Fibroblast of lung (primary cell): ENCODE results near the gene RRAS2. TPM values are rescaled to one million over a fixed set of nuclear protein-coding genes. Genes with fewer than 3 reads are reported as not detected.
A peak's percentile ranks its signal among the peaks of the same experiment; 100 is the strongest.

ENCODE experiments used
- DNase-seq, 2 donors: peaks; one replicate each; pipeline versions ENCODE4 v3.0.0 to v3.0.0-alpha.2; 2010; ENCODE audit warnings: low read depth in 2 of 2
- H2AFZ ChIP-seq: 2 replicates; pipeline ENCODE4 v1.5.1; 2012; ENCODE audit warnings: low read length, control low read depth, inconsistent platforms
- H3K27ac ChIP-seq: 2 replicates; pipeline ENCODE4 v1.5.1; 2011; ENCODE audit warnings: low read length, control low read depth; ENCODE audit not compliant: insufficient read depth
- H3K27me3 ChIP-seq: 2 replicates; pipeline ENCODE4 v1.5.1; 2011; ENCODE audit warnings: mild to moderate bottlenecking, low read length; ENCODE audit not compliant: control insufficient read depth, insufficient read depth
- H3K36me3 ChIP-seq: 2 replicates; pipeline ENCODE4 v1.5.1; 2011; ENCODE audit warnings: low read length; ENCODE audit not compliant: control insufficient read depth, insufficient read depth
- H3K4me1 ChIP-seq: 2 replicates; pipeline ENCODE4 v1.5.1; 2011; ENCODE audit warnings: low read length; ENCODE audit not compliant: control insufficient read depth, insufficient read depth; ENCODE audit errors: extremely low read depth
- H3K4me2 ChIP-seq: 2 replicates; pipeline ENCODE4 v1.5.1; 2011; ENCODE audit warnings: low read length, control low read depth; ENCODE audit not compliant: insufficient read depth; ENCODE audit errors: extremely low read depth
- H3K4me3 ChIP-seq, 4 experiments: fragments of 200-600 bp in 1 of 4; sonication (generic) in 1 of 4; replicated peaks in 1 of 4; 2 replicates each; pipeline ENCODE4 v1.5.1; 2011 to 2016; ENCODE audit warnings: low read length in 4 of 4, low read depth in 3 of 4, mild to moderate bottlenecking in 3 of 4, control low read depth in 2 of 4, inconsistent platforms in 1 of 4, mixed read lengths in 1 of 4; ENCODE audit not compliant: insufficient read depth in 1 of 4; ENCODE audit errors: control extremely low read depth in 1 of 4
- H3K79me2 ChIP-seq: 2 replicates; pipeline ENCODE4 v1.5.1; 2012; ENCODE audit warnings: mild to moderate bottlenecking, low read length, inconsistent platforms; ENCODE audit not compliant: control insufficient read depth, insufficient read depth
- H3K9ac ChIP-seq: 2 replicates; pipeline ENCODE4 v1.5.1; 2011; ENCODE audit warnings: mild to moderate bottlenecking, low read length, control low read depth; ENCODE audit not compliant: insufficient read depth
- H3K9me3 ChIP-seq: 2 replicates; pipeline ENCODE4 v1.5.1; 2012; ENCODE audit warnings: low read depth, low read length; ENCODE audit not compliant: control insufficient read depth, insufficient read depth
- H4K20me1 ChIP-seq: 2 replicates; pipeline ENCODE4 v1.5.1; 2011; ENCODE audit warnings: low read length; ENCODE audit not compliant: control insufficient read depth, insufficient read depth; ENCODE audit errors: extremely low read depth
- EZH2 ChIP-seq: IDR thresholded peaks from 2 replicates; pipeline ENCODE4 v1.5.1; 2012; ENCODE audit warnings: low read length, control low read depth, mild to moderate bottlenecking; ENCODE audit errors: missing control alignments
- polyA plus RNA-seq, 2 donors: library from polyadenylated mRNA; depleted of rRNA in 1 of 2; stranded (reverse) in 1 of 2; unstranded in 1 of 2; fragments of >200 nt; gene quantifications; 2 replicates each; pipeline ENCODE4 v1.2.1, GENCODE V29; 2011 to 2012; ENCODE audit warnings: missing spikeins in 1 of 2
- total RNA-seq: library from RNA; depleted of rRNA; stranded (reverse); fragments of >200 nt; gene quantifications from 2 replicates; pipeline ENCODE4 v1.2.1, GENCODE V29; 2014
- TF ChIP-seq, protein P1 (sequence below), 2 donors: IDR thresholded peaks in 1 of 2; conservative IDR thresholded peaks in 1 of 2; 1 replicate in 1 of 2; 2 replicates in 1 of 2; pipeline ENCODE4 v1.5.1; 2011 to 2012; ENCODE audit warnings: low read length in 2 of 2, control low read depth in 1 of 2, inconsistent platforms in 1 of 2, low read depth in 1 of 2, mild to moderate bottlenecking in 1 of 2

The RRAS2 gene
- total and polyA plus RNA-seq, 2 donors (not counting 1 experiment from before 2014, with no cell fraction given), result 160 to 178 TPM

DNA sequence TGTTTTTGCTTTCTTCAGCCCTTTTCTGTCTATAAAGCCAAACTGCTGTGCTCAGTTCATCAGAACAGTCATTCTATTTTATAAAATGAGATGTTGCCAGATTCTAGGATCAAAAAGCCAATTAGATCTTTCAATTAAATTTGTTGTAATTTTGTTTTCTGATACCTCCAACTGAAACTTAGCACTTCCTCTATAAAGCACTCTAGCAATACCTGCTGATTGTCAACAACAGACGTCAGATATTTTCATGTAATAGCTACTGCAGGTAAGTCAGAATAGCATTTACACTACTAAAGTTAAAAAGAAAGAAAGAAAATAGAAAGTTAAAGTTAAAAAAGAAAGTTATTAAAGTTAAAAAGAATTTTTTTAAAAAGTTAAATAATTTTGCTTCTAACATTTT, 19.6 kb downstream of the RRAS2 start:
- H3K79me2 ChIP-seq, result peaks cover 93% of the 10 kb centered on the region
- H3K9me3 ChIP-seq, result no peaks in the 10 kb centered on the region
- no peak overlapping the region for H2AFZ ChIP-seq
- H3K4me3 ChIP-seq, result no peak overlapping the region
- H3K4me1 ChIP-seq, result peaks cover 8% of the 10 kb centered on the region
- H3K27me3 ChIP-seq, result no peaks in the 10 kb centered on the region
- DNase-seq, result no peak
- no peak overlapping the region for H3K27ac ChIP-seq
- no peak overlapping the region for H3K4me2 ChIP-seq
- peaks cover 5% of the 10 kb centered on the region for H4K20me1 ChIP-seq
- no peaks in the 10 kb centered on the region for H3K36me3 ChIP-seq
- no peak overlapping the region for H3K9ac ChIP-seq
- TF ChIP-seq, protein P1, sequence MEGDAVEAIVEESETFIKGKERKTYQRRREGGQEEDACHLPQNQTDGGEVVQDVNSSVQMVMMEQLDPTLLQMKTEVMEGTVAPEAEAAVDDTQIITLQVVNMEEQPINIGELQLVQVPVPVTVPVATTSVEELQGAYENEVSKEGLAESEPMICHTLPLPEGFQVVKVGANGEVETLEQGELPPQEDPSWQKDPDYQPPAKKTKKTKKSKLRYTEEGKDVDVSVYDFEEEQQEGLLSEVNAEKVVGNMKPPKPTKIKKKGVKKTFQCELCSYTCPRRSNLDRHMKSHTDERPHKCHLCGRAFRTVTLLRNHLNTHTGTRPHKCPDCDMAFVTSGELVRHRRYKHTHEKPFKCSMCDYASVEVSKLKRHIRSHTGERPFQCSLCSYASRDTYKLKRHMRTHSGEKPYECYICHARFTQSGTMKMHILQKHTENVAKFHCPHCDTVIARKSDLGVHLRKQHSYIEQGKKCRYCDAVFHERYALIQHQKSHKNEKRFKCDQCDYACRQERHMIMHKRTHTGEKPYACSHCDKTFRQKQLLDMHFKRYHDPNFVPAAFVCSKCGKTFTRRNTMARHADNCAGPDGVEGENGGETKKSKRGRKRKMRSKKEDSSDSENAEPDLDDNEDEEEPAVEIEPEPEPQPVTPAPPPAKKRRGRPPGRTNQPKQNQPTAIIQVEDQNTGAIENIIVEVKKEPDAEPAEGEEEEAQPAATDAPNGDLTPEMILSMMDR (conservative IDR thresholded peaks at IDR 0.05 in 1 of 2, IDR thresholded peaks at IDR 0.05 in 1 of 2; ENCODE audit: low read depth in 1 of 2, low read length in 2 of 2), result no peak
- no peak for TF ChIP-seq EZH2

DNA sequence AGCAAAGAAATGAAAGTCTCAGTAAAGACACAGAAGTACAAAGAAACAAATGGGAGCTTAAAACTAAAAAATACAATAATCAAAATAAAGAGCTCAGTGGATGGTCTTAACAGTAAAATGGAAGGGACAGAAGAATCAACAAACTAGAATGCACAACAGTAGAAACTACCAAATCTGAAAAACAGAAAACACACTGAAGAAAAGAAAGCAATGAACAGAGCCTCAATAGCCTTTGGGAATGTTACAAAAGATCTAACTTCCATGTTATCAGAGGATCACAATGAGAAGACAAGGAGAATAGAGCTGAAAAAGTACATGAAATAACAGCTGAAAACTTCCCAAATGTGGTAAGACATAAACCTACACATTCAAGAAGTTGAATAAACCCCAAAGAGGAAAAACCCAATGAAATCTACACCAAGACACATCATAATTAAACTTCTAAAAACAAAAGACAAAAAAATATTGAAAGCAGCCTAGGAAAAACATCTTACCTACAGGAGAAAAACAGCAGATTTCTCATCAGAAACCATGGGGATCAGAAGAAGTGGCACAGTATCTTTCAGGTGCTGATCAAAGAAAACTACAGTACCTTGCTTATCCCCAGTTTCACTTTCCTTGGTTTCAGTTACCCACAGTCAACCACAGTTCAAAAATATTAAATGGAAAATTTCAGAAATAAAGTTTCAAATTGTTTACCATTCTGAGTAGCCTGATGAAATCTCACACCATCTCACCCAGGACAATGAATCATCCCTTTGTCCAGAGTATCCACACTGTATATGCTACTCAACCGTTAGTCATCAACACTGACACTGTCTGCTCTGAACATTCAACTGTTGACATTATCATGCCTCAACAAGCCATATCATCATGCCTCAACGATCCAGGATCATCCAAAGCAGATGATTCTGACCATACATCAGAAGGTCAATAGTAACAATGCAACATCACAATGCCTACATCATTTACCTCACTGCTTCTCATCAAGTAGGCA, 22.2 kb downstream of the RRAS2 start:
- TF ChIP-seq EZH2, result no peak
- TF ChIP-seq, protein P1 (conservative IDR thresholded peaks at IDR 0.05 in 1 of 2, IDR thresholded peaks at IDR 0.05 in 1 of 2; ENCODE audit: low read depth in 1 of 2, low read length in 2 of 2), result no peak
- Histone ChIP-seq H3K9ac (no peak overlapping the region), H3K36me3 (no peaks in the 10 kb centered on the region), H3K27ac (no peak overlapping the region), H3K9me3 (no peaks in the 10 kb centered on the region), H2AFZ (no peak overlapping the region), H3K4me2 (no peak overlapping the region), H4K20me1 (peaks cover 5% of the 10 kb centered on the region), H3K27me3 (no peaks in the 10 kb centered on the region), H3K79me2 (peaks cover 91% of the 10 kb centered on the region), H3K4me1 (peaks cover 4% of the 10 kb centered on the region), H3K4me3 (no peak overlapping the region)
- DNase-seq, result peak; percentile 86 to 95

DNA sequence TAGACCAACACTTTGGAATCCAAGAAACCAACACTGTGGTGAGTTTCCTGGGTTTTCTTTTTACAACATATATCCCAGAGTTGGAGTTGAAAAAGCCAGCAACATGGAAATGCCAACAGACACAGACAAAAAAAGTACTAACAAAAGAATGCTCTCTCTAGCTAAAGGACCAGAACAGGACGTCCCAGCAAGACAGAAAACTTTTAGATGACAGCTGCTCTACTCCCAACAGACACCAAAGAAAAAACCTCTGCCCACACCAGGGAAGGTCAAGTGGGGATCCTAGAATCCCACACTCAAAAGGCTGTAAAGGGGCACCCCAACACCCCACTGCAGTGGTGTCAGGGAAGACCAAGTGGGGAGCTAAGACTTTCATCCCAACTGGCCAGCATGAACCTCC, 23.3 kb downstream of the RRAS2 start:
- peaks cover 4% of the 10 kb centered on the region for H4K20me1 ChIP-seq
- H3K27me3 ChIP-seq, result no peaks in the 10 kb centered on the region
- no peak overlapping the region for H3K4me3 ChIP-seq
- TF ChIP-seq EZH2, result no peak
- TF ChIP-seq, protein P1 (conservative IDR thresholded peaks at IDR 0.05 in 1 of 2, IDR thresholded peaks at IDR 0.05 in 1 of 2; ENCODE audit: low read depth in 1 of 2, low read length in 2 of 2), result no peak
- no peaks in the 10 kb centered on the region for H3K9me3 ChIP-seq
- no peak overlapping the region for H3K27ac ChIP-seq
- no peaks in the 10 kb centered on the region for H3K36me3 ChIP-seq
- no peak overlapping the region for H3K9ac ChIP-seq
- DNase-seq, result no peak
- H2AFZ ChIP-seq, result no peak overlapping the region
- H3K4me2 ChIP-seq, result no peak overlapping the region
- peaks cover 91% of the 10 kb centered on the region for H3K79me2 ChIP-seq
- peaks cover 4% of the 10 kb centered on the region for H3K4me1 ChIP-seq
